Lung (tissue), 12 donors: ENCODE measurements around the gene CCDC17. TPM values are rescaled to one million over a fixed set of nuclear protein-coding genes. Genes with fewer than 3 reads are reported as not detected.

Source experiments
- ATAC-seq: fragments of 200-7000 bp; cut with Tn5 transposase; one replicate; pipeline ENCODE4 v1.9.1; 2020; ENCODE audit warnings: moderate number of reproducible peaks; ENCODE audit not compliant: insufficient read depth, low FRiP score
- DNase-seq, 3 donors: peaks; one replicate each; pipeline ENCODE4 v3.0.0-alpha.2; 2013 to 2017
- H3K27ac ChIP-seq, 2 donors: one replicate each; pipeline ENCODE4 v1.5.1; 2013; ENCODE audit warnings: mild to moderate bottlenecking in 2 of 2, moderate library complexity in 2 of 2, control low read depth in 1 of 2, inconsistent platforms in 1 of 2, low read depth in 1 of 2, low read length in 1 of 2
- H3K27me3 ChIP-seq, 3 donors: one replicate each; pipeline ENCODE4 v1.5.1; 2013; ENCODE audit warnings: low read length in 2 of 3; ENCODE audit not compliant: control insufficient read depth in 3 of 3, insufficient read depth in 3 of 3
- H3K36me3 ChIP-seq, 4 donors: one replicate each; pipeline ENCODE4 v1.5.1; 2013; ENCODE audit warnings: low read length in 4 of 4, mild to moderate bottlenecking in 1 of 4, moderate library complexity in 1 of 4; ENCODE audit not compliant: control insufficient read depth in 4 of 4, insufficient read depth in 4 of 4
- H3K4me1 ChIP-seq, 5 donors: one replicate each; pipeline ENCODE4 v1.5.1; 2013; ENCODE audit warnings: low read length in 5 of 5, mild to moderate bottlenecking in 2 of 5, moderate library complexity in 1 of 5; ENCODE audit not compliant: control insufficient read depth in 5 of 5, insufficient read depth in 5 of 5
- H3K4me3 ChIP-seq: one replicate; pipeline ENCODE4 v1.5.1; 2013; ENCODE audit warnings: mild to moderate bottlenecking, control low read depth, moderate library complexity
- H3K9ac ChIP-seq, 2 donors: one replicate each; pipeline ENCODE4 v1.5.1; 2013; ENCODE audit warnings: low read length in 2 of 2, control low read depth in 1 of 2; ENCODE audit not compliant: insufficient read depth in 1 of 2
- H3K9me3 ChIP-seq, 4 donors: one replicate each; pipeline ENCODE4 v1.5.1; 2013; ENCODE audit warnings: low read length in 3 of 4, mild to moderate bottlenecking in 1 of 4, moderate library complexity in 1 of 4; ENCODE audit not compliant: control insufficient read depth in 4 of 4, insufficient read depth in 3 of 4
- CTCF ChIP-seq: IDR thresholded peaks from 2 replicates; pipeline ENCODE4 v1.5.1; 2012; ENCODE audit warnings: mild to moderate bottlenecking; ENCODE audit errors: control extremely low read depth, extremely low read depth
- WGBS, 2 donors: extraction: QIAGEN DNeasy Blood & Tissue Kit; methylation state at CpG; one replicate each; pipeline ENCODE4 v1.1.7; 2013; 5-methylcytosine and 5-hydroxymethylcytosine counted together
- polyA plus RNA-seq, 2 donors: library from polyadenylated mRNA; stranded (reverse); fragments of 200-250 nt; gene quantifications; one replicate each; pipeline ENCODE4 v1.2.1, GENCODE V29; 2013
- total RNA-seq, 2 donors: library from RNA; depleted of rRNA in 1 of 2; stranded (reverse); fragments of >200 nt in 1 of 2; gene quantifications; one replicate each; pipeline ENCODE4 v1.2.1, GENCODE V29; 2014 to 2021
- donor health status: control.
- donor health status: control.
- donor health status: Bipolar disorder and iron deficiency.
- donor health status: healthy.
- donor health status: DM: yes; HTN: yes; CAD: no.

The CCDC17 gene
- total and polyA plus RNA-seq, 4 donors, result 10.1 to 53.7 (median 22.7) TPM

- TF ChIP-seq CTCF, result no peak
- H3K9me3 ChIP-seq, result no peaks in the 10 kb centered on the region
- H3K4me3 ChIP-seq, result peak overlapping the region; percentile 87
- H3K27me3 ChIP-seq, result no peaks in the 10 kb centered on the region
- H3K4me1 ChIP-seq, result peaks cover 8 to 18% (median 11%) of the 10 kb centered on the region in 5 donors
- peaks cover 0 to 4% (median 0%) of the 10 kb centered on the region in 4 donors for H3K36me3 ChIP-seq
- peak overlapping the region in 1 of 2 donors; percentile 83 for H3K9ac ChIP-seq
- 0 to 1% methylated on average over 19 of the region's 19 CpGs for WGBS, 2 donors
- DNase-seq (peak; percentile 97 to 99 (median 98)), ATAC-seq (peak; percentile 89)
- peak overlapping the region; percentile 89 to 97 for H3K27ac ChIP-seq
These were observed 40.6 kb downstream of the CCDC17 start for GRCh38 chr1:45583264-45583665.

- H3K9ac ChIP-seq, result no peak overlapping the region
- no peak for TF ChIP-seq CTCF
- no peak for DNase-seq
- 91 to 97% methylated on average over 7 of the region's 7 CpGs for WGBS, 2 donors
- H3K4me3 ChIP-seq, result no peak overlapping the region
- H3K9me3 ChIP-seq, result no peaks in the 10 kb centered on the region
- H3K4me1 ChIP-seq, result no peaks in the 10 kb centered on the region
- H3K36me3 ChIP-seq, result peaks cover 0 to 12% (median 8%) of the 10 kb centered on the region in 4 donors
- no peak overlapping the region for H3K27ac ChIP-seq
- H3K27me3 ChIP-seq, result no peaks in the 10 kb centered on the region
- no peak for ATAC-seq
These were observed 49.7 kb downstream of the CCDC17 start for GRCh38 chr1:45574105-45574626.

DNA sequence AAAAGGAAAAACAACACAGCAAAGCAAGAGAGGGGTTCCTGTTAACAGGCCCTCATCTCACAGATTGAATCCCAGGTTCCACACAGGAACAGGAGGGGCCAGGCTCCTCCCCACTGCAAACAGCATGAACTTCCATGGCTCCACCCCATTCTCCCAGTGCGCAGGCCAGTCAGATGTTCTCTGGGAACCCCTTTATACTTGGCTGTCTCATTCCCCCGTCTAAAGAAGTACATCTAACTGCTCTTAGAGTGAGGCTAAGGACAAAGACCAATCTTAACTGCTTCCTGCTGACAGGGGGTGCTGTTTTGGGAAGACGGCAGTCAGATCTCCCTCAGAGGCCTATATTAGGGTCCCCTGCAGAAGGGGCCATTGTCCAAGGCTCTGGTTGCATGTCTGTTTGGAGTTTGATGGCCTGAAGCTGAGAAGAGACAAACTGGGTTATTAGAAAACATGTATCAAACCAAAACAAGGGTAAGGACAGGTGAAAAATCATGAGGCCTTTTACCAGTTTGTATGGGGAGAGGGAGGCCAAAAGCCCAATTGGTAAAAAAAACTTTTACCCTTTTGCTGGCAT lies 50.5 kb downstream of the CCDC17 start:
- H3K27ac ChIP-seq, result no peak overlapping the region
- no peak overlapping the region for H3K4me3 ChIP-seq
- ATAC-seq (no peak), DNase-seq (no peak)
- H3K9me3 ChIP-seq, result no peaks in the 10 kb centered on the region
- H3K27me3 ChIP-seq, result no peaks in the 10 kb centered on the region
- WGBS, 2 donors, result 74 to 75% methylated on average over 3 of the region's 3 CpGs
- no peak for TF ChIP-seq CTCF
- no peak overlapping the region for H3K9ac ChIP-seq
- H3K4me1 ChIP-seq, result no peaks in the 10 kb centered on the region
- peaks cover 0 to 17% (median 12%) of the 10 kb centered on the region in 4 donors for H3K36me3 ChIP-seq
